Psoas muscle (tissue), 8 donors: ENCODE measurements around the gene AP2A2. TPM values are rescaled to one million over a fixed set of nuclear protein-coding genes. Genes with fewer than 3 reads are reported as not detected.

Experiments used
- ATAC-seq, 4 donors: fragments of 200-7000 bp; cut with Tn5 transposase; one replicate each; pipeline ENCODE4 v1.9.1; 2020; ENCODE audit warnings: moderate library complexity in 3 of 4, mild to moderate bottlenecking in 2 of 4
- DNase-seq, 2 donors: peaks; one replicate each; pipeline ENCODE4 v3.0.0-alpha.2; 2020
- H3K27ac ChIP-seq: fragments of 200-600 bp; one replicate; pipeline ENCODE4 v1.8.0; 2022
- H3K27me3 ChIP-seq, 3 donors: fragments of 200-600 bp in 1 of 3; one replicate each; pipeline versions ENCODE4 v1.6.1 to v1.8.0; 2013 to 2022; ENCODE audit warnings: low read length in 2 of 3, mild to moderate bottlenecking in 2 of 3, moderate library complexity in 1 of 3; ENCODE audit not compliant: insufficient read depth in 3 of 3
- H3K36me3 ChIP-seq, 2 donors: fragments of 200-600 bp in 1 of 2; one replicate each; pipeline versions ENCODE4 v1.6.1 to v1.8.0; 2013 to 2022; ENCODE audit warnings: low read depth in 1 of 2, mild to moderate bottlenecking in 1 of 2, moderate library complexity in 1 of 2; ENCODE audit not compliant: insufficient read depth in 1 of 2
- H3K4me1 ChIP-seq: fragments of 200-600 bp; one replicate; pipeline ENCODE4 v1.8.0; 2022
- H3K4me3 ChIP-seq: fragments of 200-600 bp; one replicate; pipeline ENCODE4 v1.8.0; 2022; ENCODE audit warnings: mild to moderate bottlenecking
- H3K9me3 ChIP-seq: fragments of 200-600 bp; one replicate; pipeline ENCODE4 v1.8.0; 2022
- CTCF ChIP-seq: fragments of 200-600 bp; IDR thresholded peaks from one replicate; pipeline ENCODE4 v1.8.0; 2022; ENCODE audit warnings: antibody characterized with exemption
- WGBS, 3 donors: extraction: QIAGEN DNeasy Blood & Tissue Kit; methylation state at CpG; one replicate each; pipeline versions ENCODE4 v1.1.6 to v1.1.7; 2013; 5-methylcytosine and 5-hydroxymethylcytosine counted together
- intact Hi-C, 2 donors: fragments of 100-400 bp; cut with DNase I; formaldehyde crosslinking; loops; one replicate each; pipeline versions ENCODE4 v1.11.0 to v1.14.2; 2022
- polyA plus RNA-seq, 3 donors: library from polyadenylated mRNA; stranded (reverse); fragments of 200-250 nt; gene quantifications; one replicate each; pipeline ENCODE4 v1.2.3, GENCODE V29; 2013
- total RNA-seq, 4 donors: library from RNA; stranded (reverse); fragmentation: NEBNext Ultra II Directional in 2 of 4; extraction: Animal tissue kit (Norgen Biotek cat#: 25700) in 2 of 4; gene quantifications; one replicate each; pipeline versions ENCODE4 v1.2.1 to v1.2.4, GENCODE V29; 2021 to 2023
- donor health status: healthy with polysubstance abuse.
- donor health status: DM: no; HTN: no; CAD: no; lungs with moderate emphysema.
- donor health status: Bipolar disorder and iron deficiency.
- donor health status: healthy.
- donor health status: DM: yes; HTN: yes; CAD: no.
- donor health status: DM: no; HTN: no; CAD: no.
- donor health status: DM: no; HTN: no; CAD: no.
- donor health status: DM: yes; HTN: yes; CAD: no.

AP2A2 gene
- total and polyA plus RNA-seq, 7 donors: 15.9 to 31.4 (median 26.5) TPM

DNA sequence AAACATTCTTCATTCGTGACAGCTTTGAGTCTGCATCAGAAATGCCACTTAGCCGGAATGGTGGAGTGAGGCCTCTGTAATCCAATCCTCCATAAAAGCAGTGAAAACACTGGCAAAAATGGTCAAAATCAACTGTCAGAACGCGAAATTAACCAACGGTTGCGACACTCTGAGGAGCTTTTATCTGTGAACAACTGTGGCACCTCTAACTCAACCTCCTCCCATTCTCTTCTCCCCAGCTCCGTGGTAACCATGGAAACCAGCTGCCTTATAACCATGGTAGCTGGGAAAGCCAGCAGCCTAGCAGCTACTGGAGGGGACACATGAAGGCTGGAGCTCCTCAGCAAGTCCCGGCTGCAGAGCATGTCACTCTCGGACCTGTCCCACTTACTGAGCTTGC is 20.3 kb downstream of the AP2A2 start:
- peaks cover 20% of the 10 kb centered on the region for H3K4me1 ChIP-seq
- no peak overlapping the region for H3K27ac ChIP-seq
- no peaks in the 10 kb centered on the region for H3K9me3 ChIP-seq
- intact Hi-C loops: no loop called here
- 70 to 77% (median 71%) methylated on average over 9 of the region's 9 CpGs for WGBS, 3 donors
- H3K27me3 ChIP-seq: no peaks in the 10 kb centered on the region
- no peak for TF ChIP-seq CTCF
- DNase-seq: no peak
- no peak overlapping the region for H3K4me3 ChIP-seq
- H3K36me3 ChIP-seq: peaks cover 0 to 24% of the 10 kb centered on the region in 2 donors
- ATAC-seq: no peak

DNA sequence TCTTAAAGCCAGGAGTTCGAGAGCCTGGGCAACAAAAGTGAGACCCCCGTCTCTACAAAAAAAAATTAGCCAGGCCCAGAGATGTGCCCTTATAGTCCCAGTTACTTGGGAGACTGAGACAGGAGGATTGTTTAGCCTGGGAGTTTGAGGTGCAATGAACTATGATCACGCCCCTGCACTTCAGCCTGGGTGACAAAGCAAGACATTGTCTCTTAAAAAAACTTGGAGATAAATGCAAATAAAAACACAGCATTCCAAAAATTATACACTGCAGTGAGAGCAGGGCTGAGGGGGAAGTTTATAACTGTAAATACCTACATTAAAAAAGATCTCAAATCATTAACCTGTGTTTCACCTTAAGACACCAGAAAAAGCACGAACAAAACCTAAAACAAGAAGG is 22.1 kb downstream of the AP2A2 start:
- 95 to 96% (median 95%) methylated on average over 4 of the region's 4 CpGs for WGBS, 3 donors
- Histone ChIP-seq H3K27ac (no peak overlapping the region), H3K9me3 (no peaks in the 10 kb centered on the region), H3K27me3 (no peaks in the 10 kb centered on the region), H3K36me3 (peaks cover 0 to 24% of the 10 kb centered on the region in 2 donors), H3K4me1 (peaks cover 10% of the 10 kb centered on the region), H3K4me3 (no peak overlapping the region)
- no peak for ATAC-seq
- intact Hi-C loops: no loop called here
- no peak for DNase-seq
- TF ChIP-seq CTCF: no peak

GRCh38 chr11:951507-951906 is 25.8 kb downstream of the AP2A2 start:
- Histone ChIP-seq H3K4me3 (no peak overlapping the region), H3K9me3 (no peaks in the 10 kb centered on the region), H3K36me3 (peaks cover 0 to 8% of the 10 kb centered on the region in 2 donors), H3K27ac (no peak overlapping the region), H3K4me1 (peaks cover 13% of the 10 kb centered on the region), H3K27me3 (no peaks in the 10 kb centered on the region)
- no peak for TF ChIP-seq CTCF
- WGBS, 3 donors: 94 to 96% (median 95%) methylated on average over 9 of the region's 9 CpGs
- ATAC-seq (no peak), DNase-seq (no peak)
- intact Hi-C loops: no loop called here

DNA sequence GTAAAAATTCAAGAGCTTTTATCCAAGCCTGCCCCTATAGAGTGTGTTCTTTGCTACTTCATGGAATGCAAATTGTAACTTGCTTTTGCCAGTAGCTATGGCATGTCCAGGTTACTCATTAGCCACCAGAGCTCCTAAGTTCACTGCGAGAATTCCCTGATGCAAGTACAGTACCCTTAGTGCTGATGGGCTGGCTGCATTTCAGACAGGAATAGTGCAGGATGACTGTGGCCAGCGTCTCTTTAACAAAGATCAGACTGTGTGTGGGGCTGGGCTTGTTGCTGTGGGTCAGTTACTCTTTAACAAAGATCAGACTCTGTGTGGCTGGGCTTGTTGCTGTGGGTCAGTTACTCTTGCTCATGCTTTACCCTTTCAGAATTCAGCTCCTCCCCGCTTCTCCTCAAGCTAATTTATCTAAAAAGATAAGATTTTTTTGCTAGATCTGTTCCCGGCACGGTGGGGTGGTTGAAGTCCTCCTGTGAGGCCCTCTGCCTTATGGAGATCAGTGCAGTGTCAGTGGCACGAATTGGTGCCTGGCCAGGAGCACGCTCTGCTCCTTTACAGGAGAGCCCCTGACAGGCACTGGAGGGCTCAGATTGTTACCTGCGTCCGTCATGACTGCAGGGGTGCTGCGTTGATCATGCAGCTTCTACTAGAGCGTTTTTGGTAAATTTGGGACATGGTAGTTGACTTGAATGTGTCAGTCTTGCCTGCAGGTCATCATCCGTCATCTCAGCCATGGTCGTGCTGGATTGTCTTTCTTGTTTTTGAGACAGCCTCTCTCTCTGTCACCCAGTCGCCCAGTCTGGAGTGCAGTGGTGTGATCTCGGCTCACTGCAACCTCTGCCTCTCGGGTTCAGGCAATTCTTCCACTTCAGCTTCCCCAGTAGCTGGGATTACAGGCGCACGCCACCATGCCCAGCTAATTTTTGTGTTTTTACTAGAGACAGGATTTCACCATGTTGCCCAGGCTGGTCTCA is 27.0 kb downstream of the AP2A2 start:
- no peak overlapping the region for H3K27ac ChIP-seq
- WGBS, 3 donors: 83 to 88% (median 85%) methylated on average over 18 of the region's 18 CpGs
- no peak for TF ChIP-seq CTCF
- no peaks in the 10 kb centered on the region for H3K9me3 ChIP-seq
- H3K27me3 ChIP-seq: no peaks in the 10 kb centered on the region
- DNase-seq: no peak
- intact Hi-C loops: no loop called here
- peaks cover 13% of the 10 kb centered on the region for H3K4me1 ChIP-seq
- no peaks in the 10 kb centered on the region for H3K36me3 ChIP-seq
- H3K4me3 ChIP-seq: no peak overlapping the region
- ATAC-seq: peak; percentile 19 to 63 (median 36)
